ENCODE results near the gene TMEM145. TPM values are rescaled to one million over a fixed set of nuclear protein-coding genes. Genes with fewer than 3 reads are reported as not detected.

The TMEM145 gene
- total RNA-seq, 4 donors from 2014 or later = 0.69 TPM; not detected in 3

DNA sequence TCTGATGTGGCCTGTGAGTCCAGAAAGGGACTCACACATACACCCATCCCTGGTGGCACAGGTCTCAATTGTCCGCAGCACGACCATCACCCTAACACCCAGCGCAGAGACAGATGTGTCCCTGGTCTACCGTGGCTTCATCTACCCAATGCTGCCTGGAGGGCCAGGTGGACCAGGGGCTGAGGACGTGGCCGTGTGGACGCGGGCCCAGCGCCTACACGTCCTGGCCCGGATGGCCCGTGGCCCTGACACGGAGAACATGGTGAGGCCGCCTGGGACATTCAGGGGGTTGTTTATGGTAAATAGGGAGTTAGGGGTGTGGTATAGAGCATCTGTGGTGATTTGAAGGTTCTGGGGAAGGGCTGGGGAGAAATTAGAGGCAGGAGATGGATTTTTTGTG, 35.1 kb downstream of the TMEM145 start:
- no peak for DNase-seq
- Histone ChIP-seq H3K27me3 (no peaks in the 10 kb centered on the region), H3K4me3 (no peak overlapping the region), H3K9me3 (no peaks in the 10 kb centered on the region), H3K36me3 (no peaks in the 10 kb centered on the region), H3K4me1 (no peaks in the 10 kb centered on the region), H3K27ac (no peak overlapping the region)
- TF ChIP-seq POLR2A (IDR thresholded peaks at IDR 0.05) = no peak
- TF ChIP-seq, protein P1, sequence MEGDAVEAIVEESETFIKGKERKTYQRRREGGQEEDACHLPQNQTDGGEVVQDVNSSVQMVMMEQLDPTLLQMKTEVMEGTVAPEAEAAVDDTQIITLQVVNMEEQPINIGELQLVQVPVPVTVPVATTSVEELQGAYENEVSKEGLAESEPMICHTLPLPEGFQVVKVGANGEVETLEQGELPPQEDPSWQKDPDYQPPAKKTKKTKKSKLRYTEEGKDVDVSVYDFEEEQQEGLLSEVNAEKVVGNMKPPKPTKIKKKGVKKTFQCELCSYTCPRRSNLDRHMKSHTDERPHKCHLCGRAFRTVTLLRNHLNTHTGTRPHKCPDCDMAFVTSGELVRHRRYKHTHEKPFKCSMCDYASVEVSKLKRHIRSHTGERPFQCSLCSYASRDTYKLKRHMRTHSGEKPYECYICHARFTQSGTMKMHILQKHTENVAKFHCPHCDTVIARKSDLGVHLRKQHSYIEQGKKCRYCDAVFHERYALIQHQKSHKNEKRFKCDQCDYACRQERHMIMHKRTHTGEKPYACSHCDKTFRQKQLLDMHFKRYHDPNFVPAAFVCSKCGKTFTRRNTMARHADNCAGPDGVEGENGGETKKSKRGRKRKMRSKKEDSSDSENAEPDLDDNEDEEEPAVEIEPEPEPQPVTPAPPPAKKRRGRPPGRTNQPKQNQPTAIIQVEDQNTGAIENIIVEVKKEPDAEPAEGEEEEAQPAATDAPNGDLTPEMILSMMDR (IDR thresholded peaks at IDR 0.05) = no peak
- intact Hi-C loops (cut with DNase I; ENCODE audit: low total_unique reads) = no loop called here

DNA sequence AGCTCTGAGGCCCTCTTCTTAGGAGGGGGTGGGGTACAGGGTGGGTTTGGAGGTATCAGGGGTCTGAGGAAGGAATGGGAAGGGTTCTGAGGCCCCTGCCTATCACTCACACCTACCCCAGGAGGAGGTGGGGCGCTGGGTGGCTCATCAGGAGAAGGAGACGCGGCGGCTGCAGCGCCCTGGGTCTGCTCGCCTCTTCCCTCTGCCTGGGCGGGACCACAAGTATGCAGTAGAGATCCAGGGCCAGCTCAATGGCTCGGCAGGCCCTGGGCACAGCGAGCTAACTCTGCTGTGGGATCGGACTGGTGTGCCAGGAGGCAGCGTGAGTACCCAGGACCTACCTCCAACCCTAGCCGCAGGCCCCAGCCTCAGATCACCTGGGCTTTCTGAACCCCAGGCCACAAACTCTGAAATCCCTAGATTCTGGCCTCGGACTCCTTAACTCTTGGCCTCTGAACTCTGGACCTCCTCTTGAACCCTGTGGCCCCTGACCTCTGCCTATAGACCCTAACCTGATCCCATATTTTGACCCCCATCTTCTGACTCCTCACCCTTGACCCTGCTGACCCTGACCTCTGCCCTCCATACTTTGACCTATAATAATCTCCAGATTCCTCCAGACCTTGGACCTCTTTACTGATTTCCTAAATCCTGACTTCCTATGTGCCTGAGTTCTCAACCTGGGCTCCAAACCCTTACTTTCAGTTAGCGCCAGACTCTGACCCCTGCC, 36.4 kb downstream of the TMEM145 start:
- Histone ChIP-seq H3K27me3 (no peaks in the 10 kb centered on the region), H3K27ac (no peak overlapping the region), H3K9me3 (no peaks in the 10 kb centered on the region), H3K4me3 (no peak overlapping the region), H3K4me1 (no peaks in the 10 kb centered on the region), H3K36me3 (no peaks in the 10 kb centered on the region)
- no peak for DNase-seq
- TF ChIP-seq, protein P1 (IDR thresholded peaks at IDR 0.05) = no peak
- no peak for TF ChIP-seq POLR2A (IDR thresholded peaks at IDR 0.05)
- intact Hi-C loops (cut with DNase I; ENCODE audit: low total_unique reads) = no loop called here

DNA sequence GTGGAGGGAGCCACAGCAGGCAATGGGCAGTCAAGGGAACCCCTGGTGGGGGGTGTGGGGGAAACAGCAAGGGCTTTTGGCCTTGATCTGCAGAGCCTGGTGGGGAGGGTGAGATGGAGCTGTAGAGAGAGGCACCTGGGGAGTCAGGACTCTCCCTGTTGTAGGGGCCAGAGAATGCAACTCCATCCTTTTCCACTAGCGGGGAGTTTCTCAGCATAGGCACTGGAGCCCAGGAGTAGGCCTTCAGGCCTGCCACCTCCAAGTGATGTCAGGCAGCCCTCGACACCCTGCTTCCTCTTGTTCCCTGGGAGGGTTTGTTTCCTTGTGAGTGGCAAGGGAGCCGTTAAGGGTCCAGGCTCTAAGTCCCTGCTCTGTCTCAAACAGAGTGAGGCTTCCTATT, 37.3 kb downstream of the TMEM145 start:
- H3K27me3 ChIP-seq = no peaks in the 10 kb centered on the region

DNA sequence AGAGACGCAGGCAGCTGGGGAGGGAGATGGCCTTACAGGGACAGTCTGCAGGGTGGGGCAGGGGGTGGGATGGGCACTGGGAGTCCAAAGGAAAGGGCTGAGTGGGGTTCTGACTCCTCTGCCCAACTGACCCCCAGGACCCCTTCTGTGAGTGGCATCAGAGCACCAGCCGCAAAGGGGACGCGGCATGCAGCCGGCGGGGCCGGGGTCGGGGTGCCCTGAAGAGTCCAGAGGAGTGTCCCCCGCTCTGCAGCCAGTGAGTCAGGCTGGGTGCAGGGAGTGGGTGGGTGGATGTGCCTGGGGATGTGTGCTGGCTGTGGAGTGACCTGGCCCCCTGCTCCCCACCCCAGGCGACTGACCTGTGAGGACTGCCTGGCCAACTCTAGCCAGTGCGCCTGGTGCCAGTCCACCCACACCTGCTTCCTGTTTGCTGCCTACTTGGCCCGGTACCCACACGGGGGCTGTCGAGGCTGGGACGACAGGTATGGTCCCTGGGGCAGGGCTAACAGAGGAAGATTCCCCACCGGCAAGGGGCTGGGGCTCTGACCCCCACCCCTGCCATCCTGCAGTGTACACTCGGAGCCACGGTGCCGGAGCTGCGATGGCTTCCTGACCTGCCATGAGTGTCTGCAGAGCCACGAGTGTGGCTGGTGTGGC, 38.1 kb downstream of the TMEM145 start:
- Histone ChIP-seq H3K27me3 (no peaks in the 10 kb centered on the region), H3K27ac (no peak overlapping the region), H3K4me1 (no peaks in the 10 kb centered on the region), H3K9me3 (no peaks in the 10 kb centered on the region), H3K36me3 (no peaks in the 10 kb centered on the region), H3K4me3 (no peak overlapping the region)
- no peak for DNase-seq
- TF ChIP-seq POLR2A (IDR thresholded peaks at IDR 0.05) = no peak
- TF ChIP-seq, protein P1 (IDR thresholded peaks at IDR 0.05) = no peak
- intact Hi-C loops (cut with DNase I; ENCODE audit: low total_unique reads) = no loop called here

More for the DNA sequence above, 37.3 kb downstream of the TMEM145 start:
- Histone ChIP-seq H3K9me3 (no peaks in the 10 kb centered on the region), H3K36me3 (no peaks in the 10 kb centered on the region), H3K4me1 (no peaks in the 10 kb centered on the region), H3K4me3 (no peak overlapping the region), H3K27ac (no peak overlapping the region)
- DNase-seq = no peak
- TF ChIP-seq, protein P1 (IDR thresholded peaks at IDR 0.05) = no peak
- no peak for TF ChIP-seq POLR2A (IDR thresholded peaks at IDR 0.05)
- intact Hi-C loops (cut with DNase I; ENCODE audit: low total_unique reads) = no loop called here

Measured in uterus (tissue), 4 donors.